GM12874 (cell line): ENCODE data around the gene MSL2.

Experiments used
- CTCF ChIP-seq: IDR thresholded peaks from 2 replicates; pipeline ENCODE4 v1.5.1; 2011; ENCODE audit warnings: low read depth, mild to moderate bottlenecking, control low read depth, low read length, moderate library complexity; ENCODE audit not compliant: insufficient read depth

Gene MSL2

GRCh38 chr3:136120373-136121348, 75.5 kb downstream of the MSL2 start:
- TF ChIP-seq CTCF, result no peak

- no peak for TF ChIP-seq CTCF
Measured at GRCh38 chr3:136114421-136114820, 81.7 kb downstream of the MSL2 start.

DNA sequence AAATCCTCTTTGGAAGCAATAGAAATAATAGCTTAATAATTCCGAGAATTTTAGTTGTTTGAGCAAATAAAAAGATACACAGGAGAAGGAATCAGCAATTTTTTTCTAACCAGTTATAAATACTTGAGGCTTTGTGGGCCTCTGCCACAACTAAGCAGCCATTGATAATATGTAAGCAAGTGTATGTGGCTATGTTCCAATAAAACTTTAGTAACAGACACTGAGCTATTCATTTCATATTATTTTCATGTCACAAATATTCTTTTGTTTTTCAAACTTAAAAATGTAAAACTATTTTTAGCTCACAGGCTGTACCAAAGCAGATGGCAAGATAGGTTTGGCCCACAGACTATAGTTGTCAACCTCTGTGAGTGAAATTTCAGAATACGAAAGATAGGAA, 85.7 kb downstream of the MSL2 start:
- no peak for TF ChIP-seq CTCF

GRCh38 chr3:136109499-136109898, 86.6 kb downstream of the MSL2 start:
- no peak for TF ChIP-seq CTCF

- TF ChIP-seq CTCF, result no peak
Measured at GRCh38 chr3:136106101-136106500, 90.0 kb downstream of the MSL2 start.

DNA sequence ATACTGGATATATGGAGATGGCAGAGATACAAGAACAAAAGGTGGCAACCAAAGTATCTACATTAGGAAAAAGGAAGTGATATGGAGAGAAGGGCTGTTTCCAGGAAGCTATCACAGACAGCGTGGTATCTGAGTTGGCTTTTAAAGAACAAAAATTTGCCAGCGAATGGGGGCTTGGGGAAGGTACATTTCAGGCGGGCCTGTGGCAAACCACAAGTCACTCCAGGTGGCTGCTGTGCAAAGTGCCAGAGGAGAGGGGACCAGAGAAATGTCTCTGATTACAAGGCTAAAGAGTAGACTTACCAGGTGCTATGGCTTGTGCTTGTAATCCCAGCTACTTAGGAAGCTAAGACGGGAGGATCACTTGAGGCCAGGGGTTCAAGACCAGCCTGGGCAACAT, 91.1 kb downstream of the MSL2 start:
- no peak for TF ChIP-seq CTCF
